ENCODE measurements around the gene CRB1. TPM values are rescaled to one million over a fixed set of nuclear protein-coding genes. Genes with fewer than 3 reads are reported as not detected.

CRB1 gene
- total RNA-seq, 1 donor from 2014 or later = not detected

GRCh38 chr1:197327776-197328364 lies 59.8 kb downstream of the CRB1 start:
- Histone ChIP-seq H3K4me3 (ENCODE audit: insufficient read depth, low read depth, low read length) (no peak overlapping the region), H3K27me3 (ENCODE audit: insufficient read depth, low read length) (no peaks in the 10 kb centered on the region), H3K4me2 (ENCODE audit: low read length) (no peak overlapping the region), H3K4me1 (ENCODE audit: insufficient read depth, low read length) (no peaks in the 10 kb centered on the region), H3K36me3 (ENCODE audit: insufficient read depth, low read length) (no peaks in the 10 kb centered on the region), H3K9me3 (ENCODE audit: insufficient read depth, low read depth, low read length) (no peaks in the 10 kb centered on the region), H3K27ac (ENCODE audit: low read depth, low read length) (no peak overlapping the region), H2AFZ (ENCODE audit: low read depth, low read length) (no peak overlapping the region), H3K9ac (ENCODE audit: low read length) (no peak overlapping the region), H3K79me2 (ENCODE audit: insufficient read depth, low read length) (no peaks in the 10 kb centered on the region), H4K20me1 (ENCODE audit: insufficient read depth, low read length) (no peaks in the 10 kb centered on the region)
- FAIRE-seq = peak; percentile 76
- H3K27ac Mint-ChIP-seq (ENCODE audit: unreplicated experiment) = no peak overlapping the region
- no peaks in the 10 kb centered on the region for H3K27me3 Mint-ChIP-seq (ENCODE audit: low read depth, unreplicated experiment)
- H3K4me1 Mint-ChIP-seq (ENCODE audit: low read depth, unreplicated experiment) = no peaks in the 10 kb centered on the region
- TF ChIP-seq EZH2 (IDR thresholded peaks at IDR 0.05; ENCODE audit: insufficient read depth, low read length) (no peak), CTCF (IDR thresholded peaks at IDR 0.05; ENCODE audit: insufficient read depth, low read depth, low read length) (peak; percentile 68)
- no peak for DNase-seq (ENCODE audit: low read depth)
- H3K9me3 Mint-ChIP-seq (ENCODE audit: unreplicated experiment) = no peaks in the 10 kb centered on the region
- H3K4me3 Mint-ChIP-seq (ENCODE audit: unreplicated experiment) = no peak overlapping the region
- H3K36me3 Mint-ChIP-seq (ENCODE audit: low read depth, unreplicated experiment) = no peaks in the 10 kb centered on the region

GRCh38 chr1:197330213-197330612 lies 62.2 kb downstream of the CRB1 start:
- Histone ChIP-seq H3K9ac (ENCODE audit: low read length) (no peak overlapping the region), H3K27me3 (ENCODE audit: insufficient read depth, low read length) (no peaks in the 10 kb centered on the region), H3K79me2 (ENCODE audit: insufficient read depth, low read length) (no peaks in the 10 kb centered on the region), H3K27ac (ENCODE audit: low read depth, low read length) (no peak overlapping the region), H3K4me2 (ENCODE audit: low read length) (no peak overlapping the region), H3K9me3 (ENCODE audit: insufficient read depth, low read depth, low read length) (no peaks in the 10 kb centered on the region), H3K4me1 (ENCODE audit: insufficient read depth, low read length) (no peaks in the 10 kb centered on the region), H3K4me3 (ENCODE audit: insufficient read depth, low read depth, low read length) (no peak overlapping the region), H2AFZ (ENCODE audit: low read depth, low read length) (no peak overlapping the region), H4K20me1 (ENCODE audit: insufficient read depth, low read length) (no peaks in the 10 kb centered on the region), H3K36me3 (ENCODE audit: insufficient read depth, low read length) (no peaks in the 10 kb centered on the region)
- Mint-ChIP-seq H3K36me3 (ENCODE audit: low read depth, unreplicated experiment) (no peaks in the 10 kb centered on the region), H3K4me3 (ENCODE audit: unreplicated experiment) (no peak overlapping the region), H3K9me3 (ENCODE audit: unreplicated experiment) (no peaks in the 10 kb centered on the region), H3K4me1 (ENCODE audit: low read depth, unreplicated experiment) (no peaks in the 10 kb centered on the region), H3K27ac (ENCODE audit: unreplicated experiment) (no peak overlapping the region), H3K27me3 (ENCODE audit: low read depth, unreplicated experiment) (no peaks in the 10 kb centered on the region)
- no peak for DNase-seq (ENCODE audit: low read depth)
- TF ChIP-seq EZH2 (IDR thresholded peaks at IDR 0.05; ENCODE audit: insufficient read depth, low read length) (no peak), CTCF (IDR thresholded peaks at IDR 0.05; ENCODE audit: insufficient read depth, low read depth, low read length) (no peak)
- FAIRE-seq = no peak

- Histone ChIP-seq H3K4me3 (ENCODE audit: insufficient read depth, low read depth, low read length) (no peak overlapping the region), H3K27me3 (ENCODE audit: insufficient read depth, low read length) (no peaks in the 10 kb centered on the region), H3K79me2 (ENCODE audit: insufficient read depth, low read length) (no peaks in the 10 kb centered on the region), H3K27ac (ENCODE audit: low read depth, low read length) (no peak overlapping the region), H3K36me3 (ENCODE audit: insufficient read depth, low read length) (no peaks in the 10 kb centered on the region), H3K9me3 (ENCODE audit: insufficient read depth, low read depth, low read length) (no peaks in the 10 kb centered on the region), H3K4me2 (ENCODE audit: low read length) (no peak overlapping the region), H3K9ac (ENCODE audit: low read length) (no peak overlapping the region), H4K20me1 (ENCODE audit: insufficient read depth, low read length) (no peaks in the 10 kb centered on the region), H3K4me1 (ENCODE audit: insufficient read depth, low read length) (no peaks in the 10 kb centered on the region), H2AFZ (ENCODE audit: low read depth, low read length) (no peak overlapping the region)
- no peaks in the 10 kb centered on the region for H3K4me1 Mint-ChIP-seq (ENCODE audit: low read depth, unreplicated experiment)
- no peak for FAIRE-seq
- TF ChIP-seq EZH2 (IDR thresholded peaks at IDR 0.05; ENCODE audit: insufficient read depth, low read length) = no peak
- TF ChIP-seq CTCF (IDR thresholded peaks at IDR 0.05; ENCODE audit: insufficient read depth, low read depth, low read length) = no peak
- H3K27me3 Mint-ChIP-seq (ENCODE audit: low read depth, unreplicated experiment) = no peaks in the 10 kb centered on the region
- H3K4me3 Mint-ChIP-seq (ENCODE audit: unreplicated experiment) = no peak overlapping the region
- H3K36me3 Mint-ChIP-seq (ENCODE audit: low read depth, unreplicated experiment) = no peaks in the 10 kb centered on the region
- no peak overlapping the region for H3K27ac Mint-ChIP-seq (ENCODE audit: unreplicated experiment)
- H3K9me3 Mint-ChIP-seq (ENCODE audit: unreplicated experiment) = no peaks in the 10 kb centered on the region
- no peak for DNase-seq (ENCODE audit: low read depth)
Measured at GRCh38 chr1:197331565-197331964, 63.5 kb downstream of the CRB1 start.

Measured in astrocyte (in vitro differentiated cells and primary cell).